ENCODE data around the gene RFC5.
A peak's percentile ranks its signal among the peaks of the same experiment; 100 is the strongest.
"Not testable (repeated sequence)": the region's sequence is repeated elsewhere in the genome, so short reads cannot be mapped to it uniquely, and the experiment has no call there.

RFC5 gene

GRCh38 chr12:118052324-118053070, 36.0 kb downstream of the RFC5 start:
- peak; percentile 96 for DNase-seq (ENCODE audit: low read depth)

GRCh38 chr12:118053071-118053985, 36.8 kb downstream of the RFC5 start:
- no peak for DNase-seq (ENCODE audit: low read depth)

GRCh38 chr12:118055144-118055557, 38.6 kb downstream of the RFC5 start:
- DNase-seq (ENCODE audit: low read depth): no peak

- DNase-seq (ENCODE audit: low read depth): no peak
Observed at GRCh38 chr12:118055865-118056773, 39.6 kb downstream of the RFC5 start.

- DNase-seq (ENCODE audit: low read depth): no peak
Observed at GRCh38 chr12:118058227-118058626, 41.7 kb downstream of the RFC5 start.

- DNase-seq (ENCODE audit: low read depth): no peak
Observed at GRCh38 chr12:118058881-118059280, 42.4 kb downstream of the RFC5 start.

- DNase-seq (ENCODE audit: low read depth): no peak
Observed at GRCh38 chr12:118059341-118060191, 43.1 kb downstream of the RFC5 start.

GRCh38 chr12:118060301-118061010, 44.0 kb downstream of the RFC5 start:
- DNase-seq (ENCODE audit: low read depth): no peak

- DNase-seq (ENCODE audit: low read depth): no peak
Observed at GRCh38 chr12:118061011-118061872, 44.7 kb downstream of the RFC5 start, which contains the start of gene WSB2. Gene WSB2 (minus strand): TSS chr12:118061179. CDS start chr12:118061048, 131 bp downstream.

GRCh38 chr12:118061873-118062843, 45.7 kb downstream of the RFC5 start:
- no peak for DNase-seq (ENCODE audit: low read depth)

GRCh38 chr12:118063576-118064391, 47.3 kb downstream of the RFC5 start:
- no peak for DNase-seq (ENCODE audit: low read depth)

- no peak for DNase-seq (ENCODE audit: low read depth)
Observed at GRCh38 chr12:118064608-118065007, 48.1 kb downstream of the RFC5 start.

- DNase-seq (ENCODE audit: low read depth): no peak
Observed at GRCh38 chr12:118065380-118065779, 48.9 kb downstream of the RFC5 start.

GRCh38 chr12:118068445-118068844, 51.9 kb downstream of the RFC5 start:
- no peak for DNase-seq (ENCODE audit: low read depth)

GRCh38 chr12:118070650-118071049, 54.1 kb downstream of the RFC5 start:
- no peak for DNase-seq (ENCODE audit: low read depth)

- DNase-seq (ENCODE audit: low read depth): no peak
Observed at GRCh38 chr12:118073768-118074167, 57.3 kb downstream of the RFC5 start.

- DNase-seq (ENCODE audit: low read depth): not testable (repeated sequence)
Observed at GRCh38 chr12:118081521-118081920, 65.0 kb downstream of the RFC5 start.
